GM21390 (cell line): ENCODE data around the gene TMX4.
A peak's percentile ranks its signal among the peaks of the same experiment; 100 is the strongest.
"Not testable (repeated sequence)": the region's sequence is repeated elsewhere in the genome, so short reads cannot be mapped to it uniquely, and the experiment has no call there.

Source experiments
- ATAC-seq: cut with Tn5 transposase; IDR thresholded peaks from one replicate; pipeline ENCODE4 v1.9.1; 2021; ENCODE audit not compliant: unreplicated experiment

TMX4 gene

GRCh38 chr20:7974785-7975435 lies 44.7 kb downstream of the TMX4 start:
- ATAC-seq = no peak

DNA sequence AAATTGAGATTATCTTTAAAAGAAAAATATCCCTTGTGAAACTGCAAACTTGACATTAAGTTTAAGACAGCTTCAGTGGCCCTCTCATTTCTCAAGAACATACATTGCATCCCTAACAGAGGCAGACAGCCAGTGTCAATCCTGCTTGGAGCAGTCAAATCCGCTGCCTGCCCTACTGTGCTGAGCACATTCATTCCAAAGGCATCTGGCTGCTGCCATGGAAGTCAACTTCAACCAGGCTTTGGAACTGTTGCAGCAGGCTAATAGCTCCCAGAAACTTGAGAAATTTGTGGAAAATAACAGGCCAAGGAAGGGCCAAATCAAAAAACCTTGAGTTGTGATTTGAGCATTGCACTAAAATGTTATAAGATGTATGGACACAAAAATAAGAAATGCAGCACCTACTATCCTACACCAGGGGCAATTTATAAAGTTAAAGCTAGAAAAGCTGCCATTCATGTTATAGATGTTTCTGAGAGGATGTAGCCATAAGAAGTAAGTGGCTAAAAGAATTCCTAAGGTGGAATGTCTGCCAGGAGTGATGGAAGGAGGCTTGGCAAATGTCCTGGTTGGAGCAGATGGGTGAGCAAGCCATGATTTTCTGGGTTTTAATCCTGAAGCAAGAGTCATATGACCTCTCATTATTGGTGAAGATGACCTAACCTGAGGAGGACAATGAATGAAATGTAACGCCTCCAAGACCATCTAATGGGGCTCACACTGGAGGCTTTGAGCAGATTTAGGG lies 47.9 kb downstream of the TMX4 start:
- no peak for ATAC-seq

DNA sequence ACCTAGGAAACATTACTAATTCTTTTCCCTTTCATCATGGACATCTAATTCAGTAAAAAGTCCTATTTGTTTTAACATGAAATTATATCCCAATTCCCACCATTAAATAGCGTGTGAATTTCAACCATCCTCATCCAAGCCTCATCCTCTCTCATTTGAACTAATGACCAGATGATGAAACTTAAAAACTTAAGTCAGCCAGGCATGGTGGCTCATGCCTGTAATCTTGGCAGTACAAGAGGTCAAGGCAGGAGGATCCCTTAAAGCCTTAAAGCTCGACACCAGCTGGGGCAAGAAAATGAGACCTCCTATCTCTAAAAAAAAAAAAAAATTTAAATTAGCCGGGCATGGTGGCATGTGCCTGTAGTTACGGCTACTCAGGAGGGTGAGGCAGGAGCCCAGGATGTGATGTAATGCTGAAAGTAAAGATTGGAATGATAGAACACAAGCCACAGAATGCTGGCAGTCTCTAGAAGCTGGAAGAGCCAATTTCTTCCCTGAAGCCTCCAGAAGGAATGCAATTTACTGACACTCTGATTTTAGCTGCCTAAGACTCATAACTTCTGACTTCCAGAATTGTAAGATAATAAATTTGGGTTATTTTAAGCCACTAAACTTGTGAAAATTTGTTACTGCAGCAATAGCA lies 52.2 kb downstream of the TMX4 start:
- no peak for ATAC-seq

DNA sequence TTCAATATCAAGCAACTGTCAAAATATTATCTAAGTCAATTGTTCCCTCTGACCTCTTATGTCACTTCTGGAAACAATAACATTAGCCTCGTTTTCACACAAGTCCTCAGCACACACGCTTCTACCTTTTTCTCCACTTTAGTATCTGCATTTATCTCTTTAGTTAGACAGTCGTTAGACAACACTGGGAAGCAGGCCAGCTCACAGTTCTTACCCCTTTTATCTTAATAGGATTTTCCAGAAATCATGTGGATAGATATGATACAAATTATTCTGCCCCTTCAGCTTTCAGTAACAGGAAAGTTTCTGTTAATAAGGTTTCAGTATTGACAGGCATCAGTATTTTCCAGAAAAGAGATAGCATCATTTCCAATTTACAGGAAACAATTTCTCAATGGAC lies 53.4 kb downstream of the TMX4 start:
- no peak for ATAC-seq

- no peak for ATAC-seq
These were observed 60.1 kb downstream of the TMX4 start for GRCh38 chr20:7959484-7959883.

- ATAC-seq = not testable (repeated sequence)
These were observed 63.0 kb downstream of the TMX4 start for GRCh38 chr20:7956561-7956960.

GRCh38 chr20:7950387-7950786 lies 69.2 kb downstream of the TMX4 start:
- no peak for ATAC-seq

GRCh38 chr20:7943891-7944290 lies 75.7 kb downstream of the TMX4 start:
- no peak for ATAC-seq

GRCh38 chr20:7940341-7940740 lies 79.2 kb downstream of the TMX4 start, which contains the start of gene HAO1:
Gene HAO1, minus strand, starts transcription at chr20:7940458. Its CDS starts 36 bp downstream, at chr20:7940422.
- no peak for ATAC-seq

GRCh38 chr20:7939663-7940062 lies 79.9 kb downstream of the TMX4 start:
- no peak for ATAC-seq

GRCh38 chr20:7938058-7938457 lies 81.5 kb downstream of the TMX4 start:
- no peak for ATAC-seq

- ATAC-seq = no peak
These were observed 82.2 kb downstream of the TMX4 start for GRCh38 chr20:7937328-7937727.

DNA sequence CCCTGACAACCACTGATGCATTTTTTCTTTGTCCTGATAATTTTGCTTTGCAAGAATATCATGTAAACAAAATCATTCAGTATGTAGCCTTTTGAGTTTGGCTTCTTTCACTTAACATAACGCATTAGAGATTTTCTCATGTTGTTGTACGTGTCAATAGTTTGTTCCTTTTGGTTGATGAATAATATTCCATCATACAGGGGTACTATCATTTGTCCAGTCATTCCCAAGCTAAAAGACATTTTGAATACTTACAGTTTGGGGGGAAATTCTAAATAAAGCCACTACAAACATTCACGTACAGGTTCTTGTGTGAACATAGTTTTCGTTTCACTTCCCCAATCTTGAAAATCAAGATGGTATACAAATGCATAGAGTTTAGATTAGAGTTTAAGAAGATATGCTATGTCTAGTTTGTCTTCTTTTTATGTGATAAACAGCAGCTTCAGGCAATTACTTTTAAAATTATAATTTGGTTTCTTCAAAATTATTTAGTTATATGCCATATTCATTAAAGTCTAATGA lies 84.5 kb downstream of the TMX4 start:
- ATAC-seq = peak; percentile 63

GRCh38 chr20:7933346-7933745 lies 86.2 kb downstream of the TMX4 start:
- no peak for ATAC-seq

DNA sequence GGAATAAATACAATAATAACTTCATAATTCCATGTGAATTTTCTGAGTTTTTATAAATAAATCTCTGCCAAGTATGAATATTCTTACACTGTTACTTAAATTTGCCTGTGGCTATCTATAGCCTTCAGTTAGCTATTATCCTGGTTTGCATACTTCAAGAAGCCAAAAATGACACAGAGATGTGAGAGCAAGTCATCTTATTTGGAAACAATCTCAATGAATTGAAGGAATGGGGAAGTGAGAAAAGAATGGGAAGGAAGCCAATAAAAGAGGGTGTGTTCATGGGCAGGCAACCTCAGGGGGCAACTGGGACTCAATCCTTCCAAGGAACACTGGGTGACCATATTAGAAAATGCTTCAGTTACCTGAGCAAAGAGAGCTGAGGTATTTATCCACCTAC lies 89.2 kb downstream of the TMX4 start:
- no peak for ATAC-seq
